Measurements from ENCODE around the gene CTNNA3.

GRCh38 chr10:66534866-66535265 is 1161.1 kb downstream of the CTNNA3 start:
- TF ChIP-seq CTCF (IDR thresholded peaks at IDR 0.05; ENCODE audit: poor library complexity, severe bottlenecking) (no peak), SMC3 (conservative IDR thresholded peaks at IDR 0.05; ENCODE audit: poor library complexity) (no peak), TAF1 (IDR thresholded peaks at IDR 0.05; ENCODE audit: low read depth) (no peak), EP300 (conservative IDR thresholded peaks at IDR 0.05; ENCODE audit: poor library complexity, severe bottlenecking) (no peak), POLR2AphosphoS5 (IDR thresholded peaks at IDR 0.05) (no peak), RAD21 (conservative IDR thresholded peaks at IDR 0.05) (no peak), EZH2 (IDR thresholded peaks at IDR 0.05; ENCODE audit: borderline replicate concordance, insufficient read depth, low read length, poor library complexity, severe bottlenecking) (no peak), REST (IDR thresholded peaks at IDR 0.05; ENCODE audit: borderline replicate concordance) (no peak)
